Adrenal gland (tissue), 12 donors: Measurements from ENCODE around the gene ATP6V0E1. TPM values are rescaled to one million over a fixed set of nuclear protein-coding genes. Genes with fewer than 3 reads are reported as not detected.

ENCODE experiments used
- DNase-seq, 7 donors: peaks; one replicate each; pipeline ENCODE4 v3.0.0-alpha.2; 2019 to 2020
- H3K27ac ChIP-seq, 5 donors: fragments of 200-600 bp; sonication (generic) in 4 of 5; 1 replicate in 3 of 5; 2 replicates in 2 of 5; pipeline versions ENCODE4 v1.5.1 to v1.8.0; 2016 to 2020; ENCODE audit warnings: mild to moderate bottlenecking in 1 of 5
- H3K27me3 ChIP-seq: fragments of 200-600 bp; 2 replicates; pipeline ENCODE4 v1.8.0; 2021
- H3K36me3 ChIP-seq, 2 donors: fragments of 200-600 bp; replicated peaks in 1 of 2; 1 replicate in 1 of 2; 2 replicates in 1 of 2; pipeline versions ENCODE4 v1.5.1 to v1.8.0; 2018 to 2022
- H3K4me1 ChIP-seq, 2 donors: fragments of 200-600 bp; replicated peaks in 1 of 2; 1 replicate in 1 of 2; 2 replicates in 1 of 2; pipeline versions ENCODE4 v1.5.1 to v1.8.0; 2018 to 2021
- H3K4me3 ChIP-seq, 4 donors: fragments of 200-600 bp; sonication (generic) in 3 of 4; one replicate each; pipeline ENCODE4 v1.5.1; 2016 to 2018
- H3K9me3 ChIP-seq, 3 donors: fragments of 200-600 bp; sonication (generic) in 1 of 3; replicated peaks in 1 of 3; 1 replicate in 2 of 3; 2 replicates in 1 of 3; pipeline versions ENCODE4 v1.5.1 to v1.8.0; 2016 to 2021
- CTCF ChIP-seq, 6 experiments: fragments of 450-650 bp in 4 of 6; fragments of 200-600 bp in 2 of 6; sonication (generic) in 1 of 6; IDR thresholded peaks; 1 replicate in 5 of 6; 2 replicates in 1 of 6; pipeline versions ENCODE4 v1.5.1 to v1.8.0; 2016 to 2021; ENCODE audit warnings: antibody characterized with exemption in 6 of 6, mild to moderate bottlenecking in 2 of 6, moderate library complexity in 1 of 6
- POLR2A ChIP-seq, 2 donors: fragments of 450-650 bp; IDR thresholded peaks; one replicate each; pipeline ENCODE4 v1.6.1; 2017; ENCODE audit warnings: antibody characterized with exemption in 2 of 2, mild to moderate bottlenecking in 2 of 2, moderate library complexity in 1 of 2
- WGBS, 4 donors: extraction: QIAGEN DNeasy Blood & Tissue Kit in 2 of 4; methylation state at CpG; one replicate each; pipeline versions ENCODE4 v1.1.5 to v1.1.7; 2013 to 2017; 5-methylcytosine and 5-hydroxymethylcytosine counted together
- intact Hi-C, 2 donors: fragments of 100-400 bp; cut with DNase I; formaldehyde crosslinking; loops; one replicate each; pipeline versions ENCODE4 v1.14.1 to v1.15.0; 2022 to 2023
- polyA plus RNA-seq, 3 donors: library from polyadenylated mRNA; stranded (reverse); fragments of 200-250 nt in 2 of 3; fragments of 350-450 nt in 1 of 3; fragmentation: Illumina TruSeq in 1 of 3; extraction: RNeasy Lipid Tissue Mini Kit (QIAGEN cat#74804) in 1 of 3; gene quantifications; one replicate each; pipeline ENCODE4 v1.2.3, GENCODE V29; 2013 to 2014
- total RNA-seq, 9 donors: library from RNA; depleted of rRNA in 4 of 9; stranded (reverse); fragments of >200 nt in 4 of 9; fragments of 120-200 nt in 1 of 9; fragmentation: NEBNext Ultra II Directional in 1 of 9; extraction: Animal tissue kit (Norgen Biotek cat#: 25700) in 1 of 9; gene quantifications; one replicate each; pipeline versions ENCODE4 v1.1.0 to v1.2.4, GENCODE V29; 2013 to 2023
- donor health status: healthy with polysubstance abuse.
- donor health status: Bipolar disorder and iron deficiency.
- donor health status: DM: yes; HTN: yes; CAD: no.
- donor health status: DM: no; HTN: no; CAD: no.
- donor health status: DM: no; HTN: no; CAD: no.
- donor health status: DM: yes; HTN: yes; CAD: no.

The ATP6V0E1 gene
- total and polyA plus RNA-seq, 12 donors = 139 to 413 (median 253) TPM

- Histone ChIP-seq H3K27ac (peak overlapping the region in 1 of 5 donors; percentile 0), H3K36me3 (peaks cover 0 to 8% of the 10 kb centered on the region in 2 donors), H3K4me3 (no peak overlapping the region), H3K4me1 (peaks cover 6 to 14% of the 10 kb centered on the region in 2 donors), H3K9me3 (no peaks in the 10 kb centered on the region), H3K27me3 (no peaks in the 10 kb centered on the region)
- TF ChIP-seq POLR2A (IDR thresholded peaks at IDR 0.05) (no peak), CTCF (IDR thresholded peaks at IDR 0.05) (no peak)
- intact Hi-C loops = no loop called here
- WGBS, 4 donors = 71 to 85% (median 78%) methylated on average over 3 of the region's 3 CpGs
- DNase-seq = no peak
Observed at GRCh38 chr5:172956228-172956627, 27.3 kb upstream of the ATP6V0E1 start.

- WGBS, 4 donors = 48 to 66% (median 56%) methylated on average over 4 of the region's 4 CpGs
- DNase-seq = peak in 2 of 7 donors; percentile 35 to 63
- H3K27me3 ChIP-seq = no peaks in the 10 kb centered on the region
- H3K27ac ChIP-seq = peak overlapping the region in 1 of 5 donors; percentile 14
- H3K36me3 ChIP-seq = peaks cover 0 to under 1% of the 10 kb centered on the region in 2 donors
- peaks cover 6 to 14% of the 10 kb centered on the region in 2 donors for H3K4me1 ChIP-seq
- no peak overlapping the region for H3K4me3 ChIP-seq
- TF ChIP-seq POLR2A (IDR thresholded peaks at IDR 0.05) (no peak), CTCF (IDR thresholded peaks at IDR 0.05) (no peak)
- H3K9me3 ChIP-seq = no peaks in the 10 kb centered on the region
- intact Hi-C loops = no loop called here
Observed at GRCh38 chr5:172956936-172957335, 26.6 kb upstream of the ATP6V0E1 start.

GRCh38 chr5:172957458-172957857, 26.1 kb upstream of the ATP6V0E1 start:
- no peak for TF ChIP-seq POLR2A (IDR thresholded peaks at IDR 0.05)
- TF ChIP-seq CTCF (IDR thresholded peaks at IDR 0.05) = no peak

GRCh38 chr5:172958331-172959046, 25.1 kb upstream of the ATP6V0E1 start:
- Histone ChIP-seq H3K4me3 (peak overlapping the region in 3 of 4 donors; percentile 66 to 79 (median 70)), H3K4me1 (peaks cover 6 to 14% of the 10 kb centered on the region in 2 donors), H3K36me3 (no peaks in the 10 kb centered on the region), H3K9me3 (no peaks in the 10 kb centered on the region), H3K27ac (peak overlapping the region in 4 of 5 donors; percentile 64 to 92 (median 84)), H3K27me3 (no peaks in the 10 kb centered on the region)
- DNase-seq = peak; percentile 60 to 80 (median 77)
- no peak for TF ChIP-seq CTCF (IDR thresholded peaks at IDR 0.05)
- TF ChIP-seq POLR2A (IDR thresholded peaks at IDR 0.05) = peak in 1 of 2 donors; percentile 9
- 2 to 3% (median 2%) methylated on average over 31 to 54 of the region's 54 CpGs for WGBS, 4 donors
- intact Hi-C loops = no loop called here

More at GRCh38 chr5:172957458-172957857, 26.1 kb upstream of the ATP6V0E1 start:
- WGBS, 4 donors = 45 to 55% (median 50%) methylated on average over 5 of the region's 5 CpGs
- Histone ChIP-seq H3K4me1 (peaks cover 6 to 14% of the 10 kb centered on the region in 2 donors), H3K4me3 (no peak overlapping the region), H3K27me3 (no peaks in the 10 kb centered on the region), H3K9me3 (no peaks in the 10 kb centered on the region), H3K27ac (peak overlapping the region in 1 of 5 donors; percentile 14), H3K36me3 (no peaks in the 10 kb centered on the region)
- DNase-seq = peak in 1 of 7 donors; percentile 52
- intact Hi-C loops = no loop called here
